GM19043 (cell line): ENCODE results near the gene BRINP2.
"Not testable (repeated sequence)": the region's sequence is repeated elsewhere in the genome, so short reads cannot be mapped to it uniquely, and the experiment has no call there.

Source experiments
- ATAC-seq: cut with Tn5 transposase; IDR thresholded peaks from one replicate; pipeline ENCODE4 v1.9.1; 2021; ENCODE audit warnings: low read depth; ENCODE audit not compliant: unreplicated experiment

BRINP2 gene

DNA sequence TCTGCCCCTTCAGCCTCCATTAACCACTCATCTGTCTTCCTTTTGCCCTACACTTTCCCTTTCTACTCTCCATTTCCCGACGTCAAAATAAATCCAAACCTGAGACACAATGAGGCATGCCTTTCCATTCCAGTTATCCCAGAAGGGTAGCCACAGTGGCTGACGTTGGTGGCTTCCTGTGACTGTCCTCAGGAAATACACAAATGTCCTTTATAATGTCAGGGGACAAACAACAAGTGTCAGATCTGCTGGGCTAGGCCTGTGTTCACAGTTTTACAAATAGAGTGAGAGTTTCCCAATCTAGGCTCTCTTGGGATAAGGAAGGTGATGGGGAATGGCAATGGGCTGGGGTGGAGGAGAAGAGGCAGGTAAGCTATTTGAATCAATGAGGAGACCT, 135.3 kb downstream of the BRINP2 start:
- no peak for ATAC-seq

DNA sequence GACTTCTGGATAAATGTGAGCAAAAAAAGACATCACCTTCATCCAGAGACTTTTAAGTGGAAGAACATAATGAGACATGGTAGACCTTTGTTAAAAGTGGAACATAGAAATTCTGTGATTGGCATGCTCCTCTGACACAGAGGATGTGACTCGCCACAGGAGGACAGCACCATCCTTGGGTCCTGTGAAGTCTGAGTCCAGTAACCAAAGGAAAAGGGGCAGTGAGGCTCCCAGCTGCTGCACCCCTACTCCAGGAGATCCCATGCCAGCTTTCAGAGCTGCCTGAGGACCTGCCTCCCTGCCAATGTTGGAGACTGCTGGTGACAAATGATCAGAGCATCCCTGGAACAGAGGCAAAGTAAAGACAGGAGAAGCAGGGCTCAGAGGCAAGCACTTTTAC, 136.2 kb downstream of the BRINP2 start:
- no peak for ATAC-seq

DNA sequence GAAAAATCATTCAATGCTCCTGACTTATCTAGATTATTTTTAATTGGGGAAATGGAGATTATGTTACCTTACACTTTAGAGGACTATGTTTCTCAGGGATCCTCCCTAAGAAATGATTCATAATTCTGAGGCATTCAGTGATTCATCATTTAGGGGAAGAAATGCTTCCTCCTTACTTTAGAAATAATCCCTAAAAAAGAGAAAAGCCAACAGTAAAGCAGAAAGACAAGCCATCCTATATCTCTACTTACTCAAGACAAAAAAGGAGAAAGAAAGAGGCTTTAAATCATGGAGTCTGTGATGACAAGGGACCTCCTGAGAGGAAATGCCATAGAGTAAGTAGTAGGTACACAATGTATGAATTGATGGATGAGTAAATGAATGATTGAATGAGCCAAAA, 137.0 kb downstream of the BRINP2 start:
- ATAC-seq = no peak

DNA sequence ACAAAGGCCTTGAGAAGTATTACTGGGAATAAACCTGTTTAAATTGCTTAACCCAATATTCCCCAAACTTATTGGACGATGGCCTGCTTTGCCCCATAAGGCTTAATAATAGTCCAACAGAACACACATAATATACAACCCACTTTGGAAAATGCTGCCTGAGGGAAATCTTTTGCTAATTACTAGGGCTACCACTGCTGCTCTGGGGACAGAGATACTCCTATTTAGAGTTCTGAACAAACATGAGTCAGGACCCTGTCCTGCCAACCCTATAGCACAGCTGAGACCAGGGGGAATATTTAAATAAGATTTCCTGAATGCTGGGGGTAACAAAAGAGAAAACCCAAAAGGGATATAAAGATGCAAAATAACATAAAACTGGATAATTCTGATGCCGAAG, 139.1 kb downstream of the BRINP2 start:
- no peak for ATAC-seq

DNA sequence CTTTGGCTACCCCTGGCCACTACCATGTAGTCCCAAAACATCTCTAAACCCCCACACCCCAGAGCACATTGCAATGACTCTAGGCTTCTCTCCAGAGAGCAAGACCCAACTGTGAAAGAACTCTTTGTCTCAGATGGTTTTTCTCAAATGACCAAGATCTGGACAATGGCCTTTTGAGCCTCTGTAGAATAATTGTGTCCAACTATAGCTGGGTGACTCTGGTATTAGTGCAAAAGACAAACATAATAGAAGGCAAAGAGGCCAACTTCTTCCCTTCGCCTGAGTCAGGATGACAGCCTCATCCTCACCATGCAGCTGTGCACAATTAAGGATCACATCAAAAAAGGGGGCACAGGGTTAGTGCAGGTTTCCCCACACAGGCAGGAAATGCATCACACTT, 139.6 kb downstream of the BRINP2 start:
- ATAC-seq = no peak

DNA sequence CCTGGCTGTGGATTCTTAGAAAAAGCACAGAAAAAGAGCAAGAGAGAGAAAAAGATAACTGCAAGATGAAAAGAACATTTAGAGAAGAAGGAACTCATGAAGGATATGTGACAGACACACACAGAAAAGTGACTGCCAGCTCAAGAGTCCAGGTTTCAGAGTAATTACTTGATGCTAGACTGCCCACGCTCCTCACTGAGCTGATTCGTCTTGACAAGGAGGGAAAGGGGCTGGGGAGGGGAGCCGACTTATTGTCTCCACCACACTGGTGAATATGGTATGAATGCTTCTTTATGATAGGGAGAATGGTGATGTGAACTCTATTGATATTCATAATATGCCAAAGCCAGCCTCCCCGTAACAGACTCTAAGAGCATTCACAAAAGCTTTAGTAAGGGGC, 140.4 kb downstream of the BRINP2 start:
- ATAC-seq = no peak

DNA sequence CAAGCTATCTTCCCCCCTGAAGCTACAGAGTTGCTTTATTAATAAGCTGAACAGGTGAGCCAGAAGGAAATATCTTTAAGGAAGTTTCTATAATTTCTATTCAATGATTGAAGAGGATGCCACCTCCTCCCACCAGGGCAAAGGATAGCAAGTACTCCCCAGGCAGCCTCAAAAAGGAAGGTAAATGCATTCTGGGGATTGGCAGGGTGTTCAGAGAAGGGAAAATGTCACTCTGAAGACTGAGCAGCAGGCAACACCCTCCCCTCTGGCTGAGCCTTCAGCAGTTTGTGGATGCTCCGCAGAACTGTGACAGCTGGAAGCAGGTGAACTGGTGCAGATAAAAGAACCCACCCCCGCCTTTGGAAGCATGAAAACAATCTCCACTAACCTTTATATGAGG, 140.8 kb downstream of the BRINP2 start:
- no peak for ATAC-seq

DNA sequence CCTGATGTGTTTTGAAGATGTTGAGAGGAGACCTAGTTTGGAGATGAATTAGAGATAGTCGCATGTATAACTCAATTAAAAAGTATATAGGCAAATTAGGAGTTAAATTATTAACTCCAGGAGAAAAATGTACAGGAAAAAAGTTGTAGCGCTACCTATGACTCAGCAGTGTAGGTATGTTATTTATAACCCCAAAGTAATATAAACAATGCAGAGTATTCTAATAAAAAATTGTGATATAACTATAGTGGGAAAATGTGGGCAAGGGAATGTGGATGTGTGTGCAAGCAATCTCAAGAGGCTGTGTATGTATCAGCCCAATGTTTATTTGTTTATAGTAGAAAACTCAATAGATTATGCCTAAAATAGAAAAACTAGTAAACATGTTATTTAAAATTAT, 144.5 kb downstream of the BRINP2 start:
- ATAC-seq = no peak

DNA sequence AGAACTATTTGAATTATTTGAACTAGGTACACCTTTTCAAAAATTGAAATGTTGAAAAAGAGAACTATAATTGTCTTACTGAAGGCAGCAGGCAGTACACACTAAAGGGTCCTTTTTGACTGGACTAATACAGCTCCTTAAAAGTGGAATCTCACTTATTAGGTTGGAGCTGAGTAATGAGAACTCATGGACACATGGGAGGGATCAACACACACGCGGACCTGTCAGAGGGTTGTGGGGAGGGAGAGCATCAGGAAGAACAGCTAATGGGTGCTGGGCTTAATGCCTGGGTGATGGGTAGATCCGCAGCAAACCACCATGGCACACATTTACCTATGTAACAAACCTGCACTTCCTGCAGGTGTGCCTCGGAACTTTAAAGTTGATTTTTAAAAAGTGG, 145.0 kb downstream of the BRINP2 start:
- no peak for ATAC-seq

DNA sequence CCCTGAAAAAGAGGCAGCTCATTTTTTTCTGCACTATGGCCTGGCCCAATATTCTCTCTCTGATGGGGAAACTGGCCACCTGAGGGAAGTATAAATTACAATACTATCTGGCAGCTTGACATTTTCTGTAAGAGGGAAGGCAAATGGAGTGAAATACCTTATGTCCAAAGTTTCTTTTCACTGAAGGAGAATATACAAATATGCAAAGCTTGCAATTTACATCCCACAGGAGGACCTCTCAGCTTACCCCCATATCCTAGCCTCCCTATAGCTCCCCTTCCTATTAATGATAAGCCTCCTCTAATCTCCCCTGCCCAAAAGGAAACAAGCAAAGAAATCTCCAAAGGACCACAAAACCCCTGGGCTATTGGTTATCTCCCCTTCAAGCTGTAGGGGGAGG, 150.7 kb downstream of the BRINP2 start:
- ATAC-seq = not testable (repeated sequence)

DNA sequence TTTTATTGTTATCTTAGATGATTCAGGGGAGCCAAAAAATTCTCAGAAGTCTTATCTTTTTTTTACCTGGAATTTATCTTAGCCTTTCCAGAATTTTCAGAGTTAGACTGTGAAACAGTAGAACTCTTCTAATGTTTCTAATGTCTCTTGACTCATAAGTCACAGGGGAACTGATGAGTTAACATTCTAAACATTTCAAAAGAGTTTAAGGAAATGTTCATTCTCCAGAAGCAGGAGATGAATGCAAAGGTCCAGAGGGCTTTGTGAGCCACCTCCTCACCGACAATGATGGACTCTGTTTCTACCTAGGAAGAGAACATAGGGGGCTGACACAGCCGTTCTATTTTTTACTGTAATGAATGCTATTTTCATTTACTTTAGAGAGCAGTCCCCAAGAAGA, 157.5 kb downstream of the BRINP2 start:
- no peak for ATAC-seq

DNA sequence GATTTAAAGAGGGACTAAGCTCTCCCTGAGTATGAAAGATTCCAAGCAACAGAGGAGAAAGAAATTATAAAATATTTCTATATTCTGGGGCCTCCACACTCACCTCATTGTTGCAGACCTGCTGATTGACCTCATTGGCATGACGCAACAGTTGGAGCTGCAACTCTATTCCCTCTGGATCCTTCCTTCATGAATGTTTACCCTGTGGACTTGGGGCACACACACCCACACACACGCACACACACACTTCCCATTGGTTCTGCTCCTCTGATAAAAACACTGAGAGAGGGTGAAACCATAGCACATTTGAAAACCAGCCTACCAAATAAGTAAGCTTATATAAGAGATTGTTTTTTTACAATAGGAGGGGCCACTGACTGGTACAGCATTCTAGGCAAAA, 159.1 kb downstream of the BRINP2 start:
- ATAC-seq = no peak
